ENCODE measurements around the gene IGF2BP2. TPM values are rescaled to one million over a fixed set of nuclear protein-coding genes. Genes with fewer than 3 reads are reported as not detected.

IGF2BP2 gene
- total RNA-seq, 2 donors from 2014 or later, result 11.0 to 19.2 TPM

GRCh38 chr3:185864767-185865166 lies 39.9 kb upstream of the IGF2BP2 start:
- TF ChIP-seq, protein P1, sequence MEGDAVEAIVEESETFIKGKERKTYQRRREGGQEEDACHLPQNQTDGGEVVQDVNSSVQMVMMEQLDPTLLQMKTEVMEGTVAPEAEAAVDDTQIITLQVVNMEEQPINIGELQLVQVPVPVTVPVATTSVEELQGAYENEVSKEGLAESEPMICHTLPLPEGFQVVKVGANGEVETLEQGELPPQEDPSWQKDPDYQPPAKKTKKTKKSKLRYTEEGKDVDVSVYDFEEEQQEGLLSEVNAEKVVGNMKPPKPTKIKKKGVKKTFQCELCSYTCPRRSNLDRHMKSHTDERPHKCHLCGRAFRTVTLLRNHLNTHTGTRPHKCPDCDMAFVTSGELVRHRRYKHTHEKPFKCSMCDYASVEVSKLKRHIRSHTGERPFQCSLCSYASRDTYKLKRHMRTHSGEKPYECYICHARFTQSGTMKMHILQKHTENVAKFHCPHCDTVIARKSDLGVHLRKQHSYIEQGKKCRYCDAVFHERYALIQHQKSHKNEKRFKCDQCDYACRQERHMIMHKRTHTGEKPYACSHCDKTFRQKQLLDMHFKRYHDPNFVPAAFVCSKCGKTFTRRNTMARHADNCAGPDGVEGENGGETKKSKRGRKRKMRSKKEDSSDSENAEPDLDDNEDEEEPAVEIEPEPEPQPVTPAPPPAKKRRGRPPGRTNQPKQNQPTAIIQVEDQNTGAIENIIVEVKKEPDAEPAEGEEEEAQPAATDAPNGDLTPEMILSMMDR (IDR thresholded peaks at IDR 0.05), result no peak
- Histone ChIP-seq H3K36me3 (no peaks in the 10 kb centered on the region), H3K9me3 (no peaks in the 10 kb centered on the region), H3K4me3 (no peak overlapping the region), H3K4me1 (no peaks in the 10 kb centered on the region), H3K27me3 (no peaks in the 10 kb centered on the region), H3K27ac (no peak overlapping the region)
- no peak for DNase-seq (ENCODE audit: low spot score)

GRCh38 chr3:185862920-185863319 lies 38.1 kb upstream of the IGF2BP2 start:
- Histone ChIP-seq H3K9me3 (no peaks in the 10 kb centered on the region), H3K27ac (no peak overlapping the region), H3K36me3 (no peaks in the 10 kb centered on the region), H3K27me3 (no peaks in the 10 kb centered on the region), H3K4me3 (no peak overlapping the region), H3K4me1 (no peaks in the 10 kb centered on the region)
- no peak for DNase-seq (ENCODE audit: low spot score)
- TF ChIP-seq, protein P1 (IDR thresholded peaks at IDR 0.05), result no peak

DNA sequence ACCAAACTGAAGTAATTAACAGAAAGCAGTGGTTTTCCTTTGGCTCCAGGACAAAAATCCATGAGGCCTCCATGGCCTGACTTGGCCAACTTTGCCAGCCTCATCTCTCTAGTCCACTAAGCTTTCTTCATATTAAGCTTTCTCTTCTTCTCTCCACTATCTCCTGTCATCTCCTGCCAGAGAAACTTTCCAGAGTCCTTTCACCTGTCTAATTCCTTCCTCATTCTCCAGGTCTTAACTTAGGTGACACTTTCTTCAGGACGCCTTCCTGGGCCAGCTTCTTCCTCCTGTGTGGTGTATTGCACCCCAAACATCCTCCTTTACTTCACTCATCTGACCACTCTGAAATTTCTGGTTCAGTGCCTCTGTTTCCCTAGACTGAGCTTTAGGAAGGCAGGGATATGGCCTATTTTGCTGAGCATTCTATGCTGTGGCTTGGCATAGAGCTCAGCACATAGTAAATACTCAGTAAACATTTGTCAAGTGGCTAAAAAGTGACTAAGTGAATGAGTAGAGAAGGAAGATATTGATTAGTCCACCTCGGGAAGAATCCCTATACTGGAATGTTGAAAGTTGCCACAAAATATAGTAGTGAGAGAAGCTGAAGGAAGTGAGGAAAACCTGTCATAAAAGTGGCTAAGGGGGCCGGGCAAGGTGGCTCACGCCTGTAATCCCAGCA lies 34.6 kb upstream of the IGF2BP2 start:
- no peaks in the 10 kb centered on the region for H3K4me1 ChIP-seq
- no peak overlapping the region for H3K27ac ChIP-seq
- no peaks in the 10 kb centered on the region for H3K36me3 ChIP-seq
- no peak for DNase-seq (ENCODE audit: low spot score)
- TF ChIP-seq, protein P1 (IDR thresholded peaks at IDR 0.05), result no peak
- no peak overlapping the region for H3K4me3 ChIP-seq
- no peaks in the 10 kb centered on the region for H3K27me3 ChIP-seq
- H3K9me3 ChIP-seq, result peaks cover 0 to 16% of the 10 kb centered on the region in 2 donors

DNA sequence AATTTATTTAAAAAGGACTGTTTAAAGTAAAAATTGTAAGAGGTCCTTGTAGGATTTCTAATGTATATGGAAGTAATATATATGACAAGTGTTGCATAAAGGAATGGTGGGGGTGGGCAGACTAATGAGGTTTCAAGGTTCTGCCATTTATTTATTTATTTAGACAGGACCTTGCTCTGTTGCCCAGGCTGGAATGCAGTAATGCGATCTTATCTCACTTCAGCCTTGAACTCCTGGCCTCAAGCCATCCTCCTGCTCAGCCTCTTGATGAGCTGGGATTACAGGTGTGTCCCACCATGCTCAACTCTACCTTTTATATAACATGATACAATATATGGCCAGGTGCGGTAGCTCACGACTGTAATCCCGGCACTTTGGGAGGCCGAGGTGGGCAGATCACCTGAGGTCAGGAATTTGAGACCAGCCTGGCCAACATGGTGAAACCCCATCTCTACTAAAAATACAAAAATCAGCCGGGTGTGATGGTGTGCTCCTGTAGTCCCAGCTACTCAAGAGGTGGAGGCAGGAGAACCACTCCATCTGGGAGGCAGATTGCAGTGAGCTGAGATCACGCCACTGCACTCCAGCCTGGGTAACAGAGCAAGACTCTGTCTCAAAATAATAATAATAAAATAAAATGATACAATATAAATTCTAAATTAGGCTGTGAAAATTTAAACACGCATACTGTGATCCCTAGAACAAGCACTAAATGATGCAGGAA lies 33.8 kb upstream of the IGF2BP2 start:
- no peaks in the 10 kb centered on the region for H3K4me1 ChIP-seq
- H3K9me3 ChIP-seq, result peaks cover 0 to 16% of the 10 kb centered on the region in 2 donors
- H3K4me3 ChIP-seq, result no peak overlapping the region
- no peaks in the 10 kb centered on the region for H3K36me3 ChIP-seq
- H3K27ac ChIP-seq, result no peak overlapping the region
- no peak for DNase-seq (ENCODE audit: low spot score)
- no peaks in the 10 kb centered on the region for H3K27me3 ChIP-seq
- TF ChIP-seq, protein P1 (IDR thresholded peaks at IDR 0.05), result no peak

- Histone ChIP-seq H3K27me3 (no peaks in the 10 kb centered on the region), H3K27ac (no peak overlapping the region), H3K4me1 (no peaks in the 10 kb centered on the region), H3K36me3 (no peaks in the 10 kb centered on the region), H3K4me3 (no peak overlapping the region), H3K9me3 (peaks cover 0 to 16% of the 10 kb centered on the region in 2 donors)
- no peak for DNase-seq (ENCODE audit: low spot score)
- TF ChIP-seq, protein P1 (IDR thresholded peaks at IDR 0.05), result no peak
Observed at GRCh38 chr3:185857208-185857607, 32.4 kb upstream of the IGF2BP2 start.
